Heart right ventricle (tissue), 16 donors: Measurements from ENCODE around the gene KIF6. TPM values are rescaled to one million over a fixed set of nuclear protein-coding genes. Genes with fewer than 3 reads are reported as not detected.

ENCODE experiments used
- ATAC-seq, 8 donors: fragments of 200-7000 bp; cut with Tn5 transposase; one replicate each; pipeline ENCODE4 v1.9.1; 2020; ENCODE audit warnings: mild to moderate bottlenecking in 8 of 8, moderate library complexity in 8 of 8, moderate number of reproducible peaks in 1 of 8
- DNase-seq, 2 donors: peaks; one replicate each; pipeline ENCODE4 v3.0.0-alpha.2; 2020
- H3K27ac ChIP-seq, 10 donors: fragments of 200-600 bp; sonication (generic) in 2 of 10; one replicate each; pipeline versions ENCODE4 v1.5.0 to v1.8.0; 2020 to 2022; ENCODE audit warnings: mild to moderate bottlenecking in 3 of 10
- H3K27me3 ChIP-seq, 7 donors: fragments of 200-600 bp; one replicate each; pipeline ENCODE4 v1.8.0; 2021 to 2022; ENCODE audit warnings: mild to moderate bottlenecking in 2 of 7
- H3K36me3 ChIP-seq, 9 donors: fragments of 200-600 bp; sonication (generic) in 1 of 9; one replicate each; pipeline versions ENCODE4 v1.5.0 to v1.8.0; 2020 to 2022; ENCODE audit warnings: mild to moderate bottlenecking in 2 of 9
- H3K4me1 ChIP-seq, 9 donors: fragments of 200-600 bp; sonication (generic) in 1 of 9; one replicate each; pipeline versions ENCODE4 v1.5.0 to v1.8.0; 2020 to 2022; ENCODE audit warnings: mild to moderate bottlenecking in 4 of 9
- H3K4me3 ChIP-seq, 10 donors: fragments of 200-600 bp; sonication (generic) in 2 of 10; one replicate each; pipeline versions ENCODE4 v1.5.0 to v1.8.0; 2020 to 2022; ENCODE audit warnings: mild to moderate bottlenecking in 7 of 10, moderate library complexity in 2 of 10
- H3K9me3 ChIP-seq, 11 donors: fragments of 200-600 bp in 10 of 11; sonication (generic) in 2 of 11; one replicate each; pipeline versions ENCODE4 v1.5.0 to v1.8.0; 2013 to 2022; ENCODE audit warnings: mild to moderate bottlenecking in 2 of 11, control low read depth in 1 of 11, moderate library complexity in 1 of 11
- WGBS, 2 donors: extraction: QIAGEN DNeasy Blood & Tissue Kit; methylation state at CpG; one replicate each; pipeline ENCODE4 v1.1.7; 2013; ENCODE audit warnings: inconsistent platforms in 1 of 2; 5-methylcytosine and 5-hydroxymethylcytosine counted together
- intact Hi-C, 10 donors: fragments of 100-400 bp; cut with DNase I; formaldehyde crosslinking; loops; one replicate each; pipeline versions ENCODE4 v1.11.1 to v1.14.2; 2022
- long read RNA-seq, 3 donors: library from polyadenylated mRNA; unstranded; transcript quantifications; one replicate each; pipeline ENCODE4 v2.0.0, GENCODE V29; 2020 to 2021
- polyA plus RNA-seq, 2 donors: library from polyadenylated mRNA; stranded (reverse); fragments of 200-250 nt; gene quantifications; one replicate each; pipeline ENCODE4 v1.2.3, GENCODE V29; 2013
- total RNA-seq, 10 donors: library from RNA; stranded (reverse); fragmentation: NEBNext Ultra II Directional in 3 of 10; extraction: Animal tissue kit (Norgen Biotek cat#: 25700) in 3 of 10; gene quantifications; one replicate each; pipeline versions ENCODE4 v1.2.1 to v1.2.4, GENCODE V29; 2021 to 2023
- TF ChIP-seq, protein P1 (sequence below), 9 donors: fragments of 200-600 bp; sonication (generic) in 2 of 9; IDR thresholded peaks; one replicate each; pipeline versions ENCODE4 v1.5.0 to v1.8.0; 2021 to 2022; ENCODE audit warnings: antibody characterized with exemption in 9 of 9, mild to moderate bottlenecking in 5 of 9, moderate library complexity in 1 of 9
- donor health status: Arrhythmogenic right ventricular cardiomyopathy.
- donor health status: ischemic (EF 13 %, LVEDD 7.1; RV severe dilation, severe dysfunction).
- donor health status: healthy with polysubstance abuse.
- donor health status: DM: no; HTN: yes; CAD: no.
- donor health status: DM: no; HTN: no; CAD: no.
- donor health status: ischemic (EF 25% LVEDD 6.9; RV normal size, moderate dysfunction).
- donor health status: ischemic (EF 25% LVEDD 5.7; RV mildly dilated, moderate dysfunction).
- donor health status: healthy.
- donor health status: DM: yes; HTN: yes; CAD: no.
- donor health status: Ischemic cardiomyopathy.
- donor health status: ischemic (EF 35%, LVEDD 5.7; RV mildly dilated, moderate dysfunction).
- donor health status: nonischemic (EF 11% LVEDD 7.7; RV severe dilation, severe dysfunction).
- donor health status: DM: yes; HTN: yes; CAD: no.
- donor health status: PGD.
- donor health status: ischemic (EF 29% LVEDD 5.4; RV normal size, mild dysfunction).
- donor health status: nonischemic (EF 23%, LVEDD 6.1; RV moderate dilation, normal function).

The KIF6 gene, protein sequence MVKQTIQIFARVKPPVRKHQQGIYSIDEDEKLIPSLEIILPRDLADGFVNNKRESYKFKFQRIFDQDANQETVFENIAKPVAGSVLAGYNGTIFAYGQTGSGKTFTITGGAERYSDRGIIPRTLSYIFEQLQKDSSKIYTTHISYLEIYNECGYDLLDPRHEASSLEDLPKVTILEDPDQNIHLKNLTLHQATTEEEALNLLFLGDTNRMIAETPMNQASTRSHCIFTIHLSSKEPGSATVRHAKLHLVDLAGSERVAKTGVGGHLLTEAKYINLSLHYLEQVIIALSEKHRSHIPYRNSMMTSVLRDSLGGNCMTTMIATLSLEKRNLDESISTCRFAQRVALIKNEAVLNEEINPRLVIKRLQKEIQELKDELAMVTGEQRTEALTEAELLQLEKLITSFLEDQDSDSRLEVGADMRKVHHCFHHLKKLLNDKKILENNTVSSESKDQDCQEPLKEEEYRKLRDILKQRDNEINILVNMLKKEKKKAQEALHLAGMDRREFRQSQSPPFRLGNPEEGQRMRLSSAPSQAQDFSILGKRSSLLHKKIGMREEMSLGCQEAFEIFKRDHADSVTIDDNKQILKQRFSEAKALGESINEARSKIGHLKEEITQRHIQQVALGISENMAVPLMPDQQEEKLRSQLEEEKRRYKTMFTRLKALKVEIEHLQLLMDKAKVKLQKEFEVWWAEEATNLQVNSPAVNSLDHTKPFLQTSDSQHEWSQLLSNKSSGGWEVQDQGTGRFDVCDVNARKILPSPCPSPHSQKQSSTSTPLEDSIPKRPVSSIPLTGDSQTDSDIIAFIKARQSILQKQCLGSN
- total RNA-seq = 1 to 10 TPM in 1 of 10 donors, under 1 TPM in 8, not detected in 1; 0.28 to 1.6 (median 0.45) TPM
- polyA plus RNA-seq = under 1 TPM in 1 of 2 donors, not detected in 1; 0.01 TPM
- long read RNA-seq, donor 1 = 0 reads
- long read RNA-seq, donor 2, partial matches to known transcripts = 1 of 2 reads
- long read RNA-seq, donor 2, other reads (novel, unspliced or antisense) = 1 of 2 reads
- long read RNA-seq, donor 3, partial matches to known transcripts = 1 of 1 reads
- long read RNA-seq, donor 3, other reads (novel, unspliced or antisense) = 0 of 1 reads

- ATAC-seq (peak; percentile 99 to 100 (median 100)), DNase-seq (peak; percentile 90 to 93)
- no peaks in the 10 kb centered on the region for H3K36me3 ChIP-seq
- intact Hi-C loops = loop anchor here in 2 of 10 donors (5.0 to 10.0 kb wide), 2 partner anchors 62 to 350 kb away; no protein-coding TSS in a partner anchor
- no peaks in the 10 kb centered on the region for H3K27me3 ChIP-seq
- TF ChIP-seq, protein P1, sequence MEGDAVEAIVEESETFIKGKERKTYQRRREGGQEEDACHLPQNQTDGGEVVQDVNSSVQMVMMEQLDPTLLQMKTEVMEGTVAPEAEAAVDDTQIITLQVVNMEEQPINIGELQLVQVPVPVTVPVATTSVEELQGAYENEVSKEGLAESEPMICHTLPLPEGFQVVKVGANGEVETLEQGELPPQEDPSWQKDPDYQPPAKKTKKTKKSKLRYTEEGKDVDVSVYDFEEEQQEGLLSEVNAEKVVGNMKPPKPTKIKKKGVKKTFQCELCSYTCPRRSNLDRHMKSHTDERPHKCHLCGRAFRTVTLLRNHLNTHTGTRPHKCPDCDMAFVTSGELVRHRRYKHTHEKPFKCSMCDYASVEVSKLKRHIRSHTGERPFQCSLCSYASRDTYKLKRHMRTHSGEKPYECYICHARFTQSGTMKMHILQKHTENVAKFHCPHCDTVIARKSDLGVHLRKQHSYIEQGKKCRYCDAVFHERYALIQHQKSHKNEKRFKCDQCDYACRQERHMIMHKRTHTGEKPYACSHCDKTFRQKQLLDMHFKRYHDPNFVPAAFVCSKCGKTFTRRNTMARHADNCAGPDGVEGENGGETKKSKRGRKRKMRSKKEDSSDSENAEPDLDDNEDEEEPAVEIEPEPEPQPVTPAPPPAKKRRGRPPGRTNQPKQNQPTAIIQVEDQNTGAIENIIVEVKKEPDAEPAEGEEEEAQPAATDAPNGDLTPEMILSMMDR (IDR thresholded peaks at IDR 0.05) = peak in 1 of 9 donors; percentile 28
- peak within 1 kb of the TSS; percentile 55 to 89 (median 78) for H3K4me3 ChIP-seq
- H3K4me1 ChIP-seq = peaks cover 0 to 7% (median 0%) of the 10 kb centered on the region in 9 donors
- WGBS, 2 donors = 4 to 5% methylated on average over 52 to 58 of the region's 58 CpGs
- peak within 1 kb of the TSS in 4 of 10 donors; percentile 47 to 75 (median 64) for H3K27ac ChIP-seq
- H3K9me3 ChIP-seq = no peaks in the 10 kb centered on the region
Observed at GRCh38 chr6:39724787-39725631, at the start of gene KIF6. Gene KIF6 (minus strand): TSS chr6:39725408. CDS start chr6:39725310, 98 bp downstream.

GRCh38 chr6:39773782-39774181 is 48.6 kb upstream of the KIF6 start:
- 91 to 92% methylated on average over 2 of the region's 2 CpGs for WGBS, 2 donors
- H3K27me3 ChIP-seq = no peaks in the 10 kb centered on the region
- no peak for ATAC-seq
- H3K4me3 ChIP-seq = no peak overlapping the region
- H3K27ac ChIP-seq = no peak overlapping the region
- no peaks in the 10 kb centered on the region for H3K9me3 ChIP-seq
- H3K36me3 ChIP-seq = no peaks in the 10 kb centered on the region
- intact Hi-C loops = no loop called here
- H3K4me1 ChIP-seq = peaks cover 0 to 12% (median 6%) of the 10 kb centered on the region in 9 donors
- DNase-seq = no peak
- TF ChIP-seq, protein P1 (IDR thresholded peaks at IDR 0.05) = no peak

- TF ChIP-seq, protein P1 (IDR thresholded peaks at IDR 0.05) = no peak
- DNase-seq (no peak), ATAC-seq (no peak)
- H3K9me3 ChIP-seq = no peaks in the 10 kb centered on the region
- H3K27ac ChIP-seq = no peak overlapping the region
- no peaks in the 10 kb centered on the region for H3K36me3 ChIP-seq
- 68 to 87% methylated on average over 6 of the region's 6 CpGs for WGBS, 2 donors
- intact Hi-C loops = no loop called here
- H3K4me1 ChIP-seq = peaks cover 0 to 10% (median 0%) of the 10 kb centered on the region in 9 donors
- H3K4me3 ChIP-seq = no peak overlapping the region
- H3K27me3 ChIP-seq = no peaks in the 10 kb centered on the region
Observed at GRCh38 chr6:39772559-39773273, 47.5 kb upstream of the KIF6 start.
